ENCODE results near the gene FBN1. TPM values are rescaled to one million over a fixed set of nuclear protein-coding genes. Genes with fewer than 3 reads are reported as not detected.

Gene FBN1
- total and polyA plus RNA-seq, 8 donors = 4.7 to 384 (median 42.6) TPM

- intact Hi-C loops (cut with DNase I; ENCODE audit: low total_unique reads) = no loop called here
- H3K36me3 ChIP-seq = no peaks in the 10 kb centered on the region
- H3K27ac ChIP-seq = no peak overlapping the region
- H3K9me3 ChIP-seq = no peaks in the 10 kb centered on the region
- no peak for TF ChIP-seq POLR2AphosphoS5 (IDR thresholded peaks at IDR 0.05)
- TF ChIP-seq CTCF (IDR thresholded peaks at IDR 0.05) = no peak
- no peak for TF ChIP-seq EP300 (IDR thresholded peaks at IDR 0.05)
- no peak for TF ChIP-seq POLR2A (IDR thresholded peaks at IDR 0.05)
- 70 to 89% (median 83%) methylated on average over 2 of the region's 2 CpGs for WGBS, 5 donors
- no peak for DNase-seq
- H3K4me1 ChIP-seq = peaks cover 0 to 45% (median 21%) of the 10 kb centered on the region in 4 donors
- H3K27me3 ChIP-seq = peaks cover 0 to 4% (median 0%) of the 10 kb centered on the region in 3 donors
- no peak overlapping the region for H3K4me3 ChIP-seq
These were observed 6.5 kb downstream of the FBN1 start for GRCh38 chr15:48638963-48639362.

GRCh38 chr15:48637639-48638038 lies 7.9 kb downstream of the FBN1 start:
- no peaks in the 10 kb centered on the region for H3K36me3 ChIP-seq
- no peaks in the 10 kb centered on the region for H3K9me3 ChIP-seq
- TF ChIP-seq POLR2A (IDR thresholded peaks at IDR 0.05) (no peak), EP300 (IDR thresholded peaks at IDR 0.05) (no peak), POLR2AphosphoS5 (IDR thresholded peaks at IDR 0.05) (no peak), CTCF (IDR thresholded peaks at IDR 0.05) (no peak)
- DNase-seq = no peak
- no peaks in the 10 kb centered on the region for H3K27me3 ChIP-seq
- 87 to 98% (median 93%) methylated on average over 2 of the region's 2 CpGs for WGBS, 5 donors
- H3K4me1 ChIP-seq = peaks cover 0 to 47% (median 15%) of the 10 kb centered on the region in 4 donors
- intact Hi-C loops (cut with DNase I; ENCODE audit: low total_unique reads) = no loop called here
- no peak overlapping the region for H3K4me3 ChIP-seq
- no peak overlapping the region for H3K27ac ChIP-seq

GRCh38 chr15:48636511-48636910 lies 9.0 kb downstream of the FBN1 start:
- Histone ChIP-seq H3K4me3 (no peak overlapping the region), H3K9me3 (no peaks in the 10 kb centered on the region), H3K36me3 (no peaks in the 10 kb centered on the region), H3K27ac (no peak overlapping the region), H3K27me3 (no peaks in the 10 kb centered on the region), H3K4me1 (peaks cover 0 to 41% (median 9%) of the 10 kb centered on the region in 4 donors)
- intact Hi-C loops (cut with DNase I; ENCODE audit: low total_unique reads) = no loop called here
- no peak for DNase-seq
- no peak for TF ChIP-seq CTCF (IDR thresholded peaks at IDR 0.05)
- TF ChIP-seq POLR2AphosphoS5 (IDR thresholded peaks at IDR 0.05) = no peak
- no peak for TF ChIP-seq EP300 (IDR thresholded peaks at IDR 0.05)
- no peak for TF ChIP-seq POLR2A (IDR thresholded peaks at IDR 0.05)
- WGBS, 5 donors = 76 to 88% (median 78%) methylated on average over 5 of the region's 5 CpGs

- H3K27ac ChIP-seq = no peak overlapping the region
- H3K36me3 ChIP-seq = no peaks in the 10 kb centered on the region
- intact Hi-C loops (cut with DNase I; ENCODE audit: low total_unique reads) = no loop called here
- no peaks in the 10 kb centered on the region for H3K27me3 ChIP-seq
- H3K4me3 ChIP-seq = no peak overlapping the region
- WGBS, 5 donors = 69 to 96% (median 84%) methylated on average over 2 of the region's 2 CpGs
- DNase-seq = peak in 1 of 2 donors; percentile 20
- peaks cover 0 to 35% (median 7%) of the 10 kb centered on the region in 4 donors for H3K4me1 ChIP-seq
- H3K9me3 ChIP-seq = no peaks in the 10 kb centered on the region
- TF ChIP-seq POLR2AphosphoS5 (IDR thresholded peaks at IDR 0.05) = no peak
- no peak for TF ChIP-seq CTCF (IDR thresholded peaks at IDR 0.05)
- no peak for TF ChIP-seq POLR2A (IDR thresholded peaks at IDR 0.05)
- TF ChIP-seq EP300 (IDR thresholded peaks at IDR 0.05) = no peak
These were observed 10.6 kb downstream of the FBN1 start for GRCh38 chr15:48634893-48635292.
